Transverse colon (tissue), 4 donors: ENCODE data around the gene HSD17B3.

Source experiments
- EP300 ChIP-seq: sonication (generic); formaldehyde crosslinking; IDR thresholded peaks from one replicate; pipeline ENCODE4 v1.6.1; 2017; ENCODE audit warnings: antibody characterized with exemption, low read depth
- POLR2A ChIP-seq: fragments of 450-650 bp; IDR thresholded peaks from one replicate; pipeline ENCODE4 v1.6.1; 2016; ENCODE audit warnings: antibody characterized with exemption, mild to moderate bottlenecking, moderate library complexity
- POLR2AphosphoS5 ChIP-seq, 3 donors: sonication (generic); formaldehyde crosslinking; IDR thresholded peaks; one replicate each; pipeline ENCODE4 v1.6.1; 2016; ENCODE audit warnings: antibody characterized with exemption in 3 of 3
- TF ChIP-seq, protein P1 (sequence below), 5 experiments: fragments of 200-600 bp in 3 of 5; fragments of 450-650 bp in 2 of 5; sonication (generic) in 3 of 5; IDR thresholded peaks; 1 replicate in 2 of 5; 2 replicates in 3 of 5; pipeline ENCODE4 v1.5.1; 2016 to 2017; ENCODE audit warnings: antibody characterized with exemption in 5 of 5, inconsistent platforms in 3 of 5, mild to moderate bottlenecking in 2 of 5, moderate library complexity in 1 of 5

DNA sequence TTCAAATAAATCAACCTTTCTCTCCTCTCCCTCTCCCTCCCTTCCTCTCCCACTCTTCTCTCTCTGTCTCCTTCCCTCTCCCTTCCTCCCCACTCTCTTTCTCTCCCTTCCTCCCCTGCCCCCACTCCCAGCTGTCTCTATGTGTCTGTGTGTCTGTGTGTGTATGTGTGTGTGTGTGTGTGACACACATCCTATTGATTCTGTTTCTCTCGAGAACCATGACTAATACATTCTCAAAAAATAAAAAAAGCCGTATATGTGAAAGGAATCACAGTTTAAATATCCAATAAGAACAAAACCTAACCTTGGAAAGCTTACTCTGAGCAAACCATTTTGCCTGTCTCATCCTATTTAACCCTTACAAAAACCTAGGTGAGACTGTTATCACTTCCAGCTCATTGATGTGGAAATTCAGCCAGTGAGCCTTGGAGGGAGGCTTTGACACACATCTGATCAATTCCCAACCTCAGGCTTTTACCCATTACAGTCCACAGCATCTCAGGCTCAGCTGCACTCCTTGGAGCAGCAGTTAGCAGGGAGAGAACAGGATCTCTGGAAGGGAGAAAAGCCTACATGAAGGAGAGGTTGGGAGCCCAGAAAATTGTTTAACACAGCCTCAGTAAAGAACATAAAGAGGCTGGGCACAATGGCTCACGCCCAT lies 8.3 kb downstream of the HSD17B3 start:
- TF ChIP-seq, protein P1, sequence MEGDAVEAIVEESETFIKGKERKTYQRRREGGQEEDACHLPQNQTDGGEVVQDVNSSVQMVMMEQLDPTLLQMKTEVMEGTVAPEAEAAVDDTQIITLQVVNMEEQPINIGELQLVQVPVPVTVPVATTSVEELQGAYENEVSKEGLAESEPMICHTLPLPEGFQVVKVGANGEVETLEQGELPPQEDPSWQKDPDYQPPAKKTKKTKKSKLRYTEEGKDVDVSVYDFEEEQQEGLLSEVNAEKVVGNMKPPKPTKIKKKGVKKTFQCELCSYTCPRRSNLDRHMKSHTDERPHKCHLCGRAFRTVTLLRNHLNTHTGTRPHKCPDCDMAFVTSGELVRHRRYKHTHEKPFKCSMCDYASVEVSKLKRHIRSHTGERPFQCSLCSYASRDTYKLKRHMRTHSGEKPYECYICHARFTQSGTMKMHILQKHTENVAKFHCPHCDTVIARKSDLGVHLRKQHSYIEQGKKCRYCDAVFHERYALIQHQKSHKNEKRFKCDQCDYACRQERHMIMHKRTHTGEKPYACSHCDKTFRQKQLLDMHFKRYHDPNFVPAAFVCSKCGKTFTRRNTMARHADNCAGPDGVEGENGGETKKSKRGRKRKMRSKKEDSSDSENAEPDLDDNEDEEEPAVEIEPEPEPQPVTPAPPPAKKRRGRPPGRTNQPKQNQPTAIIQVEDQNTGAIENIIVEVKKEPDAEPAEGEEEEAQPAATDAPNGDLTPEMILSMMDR (IDR thresholded peaks at IDR 0.05), result no peak
- TF ChIP-seq EP300, result no peak
- TF ChIP-seq POLR2A, result no peak
- no peak for TF ChIP-seq POLR2AphosphoS5 (IDR thresholded peaks at IDR 0.05)
